DND-41 (cell line): ENCODE data around the gene ARMC9.

Experiments used
- ATAC-seq: fragments of 200-7000 bp; cut with Tn5 transposase; 3 replicates; pipeline ENCODE4 v1.9.1; 2021; ENCODE audit warnings: low read depth; ENCODE audit not compliant: insufficient read depth
- DNase-seq: peaks from one replicate; pipeline ENCODE4 v3.0.0-alpha.2; 2020
- H2AFZ ChIP-seq: 2 replicates; pipeline ENCODE4 v1.6.0; 2012; ENCODE audit warnings: low read depth, low read length
- H3K27ac ChIP-seq: 2 replicates; pipeline ENCODE4 v1.5.1; 2012; ENCODE audit warnings: low read length, inconsistent platforms
- H3K27me3 ChIP-seq: fragments of 200-600 bp; sonication (generic); 2 replicates; pipeline ENCODE4 v1.6.0; 2012; ENCODE audit warnings: low read length, mild to moderate bottlenecking, inconsistent platforms; ENCODE audit not compliant: insufficient read depth, poor library complexity
- H3K36me3 ChIP-seq: 2 replicates; pipeline ENCODE4 v1.5.1; 2012; ENCODE audit warnings: low read length, inconsistent platforms; ENCODE audit not compliant: insufficient read depth
- H3K4me1 ChIP-seq: 2 replicates; pipeline ENCODE4 v1.5.1; 2012; ENCODE audit warnings: mild to moderate bottlenecking, low read length; ENCODE audit not compliant: insufficient read depth
- H3K4me2 ChIP-seq: 2 replicates; pipeline ENCODE4 v1.6.0; 2012; ENCODE audit warnings: mild to moderate bottlenecking, moderate library complexity, low read length, inconsistent platforms; ENCODE audit not compliant: insufficient read depth
- H3K4me3 ChIP-seq, 2 experiments: fragments of 200-600 bp in 1 of 2; shearing (Covaris generic) in 1 of 2; 2 replicates each; pipeline ENCODE4 v1.5.1; 2012 to 2016; ENCODE audit warnings: inconsistent platforms in 2 of 2, low read length in 2 of 2, mild to moderate bottlenecking in 2 of 2, low read depth in 1 of 2, moderate library complexity in 1 of 2
- H3K79me2 ChIP-seq: 2 replicates; pipeline ENCODE4 v1.6.0; 2012; ENCODE audit warnings: low read length, inconsistent platforms; ENCODE audit not compliant: insufficient read depth
- H3K9ac ChIP-seq: 2 replicates; pipeline ENCODE4 v1.6.0; 2012; ENCODE audit warnings: low read depth, mild to moderate bottlenecking, inconsistent platforms, low read length, moderate library complexity
- H3K9me3 ChIP-seq: 2 replicates; pipeline ENCODE4 v1.5.1; 2012; ENCODE audit warnings: low read length, moderate library complexity, mild to moderate bottlenecking, inconsistent platforms; ENCODE audit not compliant: insufficient read depth, severe bottlenecking
- H4K20me1 ChIP-seq: 2 replicates; pipeline ENCODE4 v1.6.0; 2012; ENCODE audit warnings: low read length; ENCODE audit not compliant: insufficient read depth
- EZH2 ChIP-seq: IDR thresholded peaks from 3 replicates; pipeline ENCODE4 v1.6.1; 2012; ENCODE audit warnings: borderline replicate concordance, low read depth, mild to moderate bottlenecking, moderate library complexity, low read length, inconsistent platforms; ENCODE audit not compliant: severe bottlenecking
- TF ChIP-seq, protein P1 (sequence below): IDR thresholded peaks from 2 replicates; pipeline ENCODE4 v1.5.1; 2012; ENCODE audit warnings: borderline replicate concordance, low read length, moderate library complexity, mild to moderate bottlenecking; ENCODE audit not compliant: poor library complexity, severe bottlenecking; ENCODE audit errors: extremely low read depth

ARMC9 gene

DNA sequence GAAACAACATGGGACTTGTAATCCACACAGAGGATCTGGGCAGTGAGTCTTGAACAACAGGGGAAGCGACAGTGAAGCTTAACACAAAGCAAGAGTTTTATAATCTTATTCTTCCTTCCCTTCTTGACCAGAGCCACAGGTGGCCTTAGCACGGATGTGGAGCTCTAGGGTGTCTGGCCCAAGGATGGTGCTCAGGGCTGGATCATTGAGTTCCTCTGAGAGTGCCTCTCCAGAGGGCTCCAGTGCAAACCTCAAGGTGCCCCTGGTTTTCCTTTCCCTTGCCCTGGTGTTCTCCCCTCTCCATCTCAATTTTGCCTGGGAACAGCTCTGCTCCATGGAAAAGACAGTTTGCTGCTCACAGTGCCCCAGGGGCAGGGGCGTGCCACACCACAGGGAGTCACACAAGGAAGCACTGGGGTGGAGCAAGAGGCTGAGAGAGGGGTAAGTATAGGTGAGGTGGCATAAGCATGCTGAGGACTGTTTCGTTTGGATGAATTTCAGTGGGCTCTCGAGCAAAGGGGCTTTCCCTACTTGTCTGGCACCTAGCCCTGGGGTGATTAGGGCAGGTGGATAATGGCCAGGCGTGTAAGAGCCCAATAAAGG is 108.5 kb downstream of the ARMC9 start:
- no peak overlapping the region for H3K4me3 ChIP-seq
- no peaks in the 10 kb centered on the region for H3K9me3 ChIP-seq
- no peaks in the 10 kb centered on the region for H3K4me1 ChIP-seq
- no peaks in the 10 kb centered on the region for H3K79me2 ChIP-seq
- ATAC-seq (no peak), DNase-seq (no peak)
- no peaks in the 10 kb centered on the region for H4K20me1 ChIP-seq
- H3K36me3 ChIP-seq, result no peaks in the 10 kb centered on the region
- TF ChIP-seq, protein P1, sequence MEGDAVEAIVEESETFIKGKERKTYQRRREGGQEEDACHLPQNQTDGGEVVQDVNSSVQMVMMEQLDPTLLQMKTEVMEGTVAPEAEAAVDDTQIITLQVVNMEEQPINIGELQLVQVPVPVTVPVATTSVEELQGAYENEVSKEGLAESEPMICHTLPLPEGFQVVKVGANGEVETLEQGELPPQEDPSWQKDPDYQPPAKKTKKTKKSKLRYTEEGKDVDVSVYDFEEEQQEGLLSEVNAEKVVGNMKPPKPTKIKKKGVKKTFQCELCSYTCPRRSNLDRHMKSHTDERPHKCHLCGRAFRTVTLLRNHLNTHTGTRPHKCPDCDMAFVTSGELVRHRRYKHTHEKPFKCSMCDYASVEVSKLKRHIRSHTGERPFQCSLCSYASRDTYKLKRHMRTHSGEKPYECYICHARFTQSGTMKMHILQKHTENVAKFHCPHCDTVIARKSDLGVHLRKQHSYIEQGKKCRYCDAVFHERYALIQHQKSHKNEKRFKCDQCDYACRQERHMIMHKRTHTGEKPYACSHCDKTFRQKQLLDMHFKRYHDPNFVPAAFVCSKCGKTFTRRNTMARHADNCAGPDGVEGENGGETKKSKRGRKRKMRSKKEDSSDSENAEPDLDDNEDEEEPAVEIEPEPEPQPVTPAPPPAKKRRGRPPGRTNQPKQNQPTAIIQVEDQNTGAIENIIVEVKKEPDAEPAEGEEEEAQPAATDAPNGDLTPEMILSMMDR, result no peak
- no peak for TF ChIP-seq EZH2
- no peaks in the 10 kb centered on the region for H3K27me3 ChIP-seq
- no peak overlapping the region for H2AFZ ChIP-seq
- H3K4me2 ChIP-seq, result no peak overlapping the region
- no peak overlapping the region for H3K9ac ChIP-seq
- H3K27ac ChIP-seq, result no peak overlapping the region

DNA sequence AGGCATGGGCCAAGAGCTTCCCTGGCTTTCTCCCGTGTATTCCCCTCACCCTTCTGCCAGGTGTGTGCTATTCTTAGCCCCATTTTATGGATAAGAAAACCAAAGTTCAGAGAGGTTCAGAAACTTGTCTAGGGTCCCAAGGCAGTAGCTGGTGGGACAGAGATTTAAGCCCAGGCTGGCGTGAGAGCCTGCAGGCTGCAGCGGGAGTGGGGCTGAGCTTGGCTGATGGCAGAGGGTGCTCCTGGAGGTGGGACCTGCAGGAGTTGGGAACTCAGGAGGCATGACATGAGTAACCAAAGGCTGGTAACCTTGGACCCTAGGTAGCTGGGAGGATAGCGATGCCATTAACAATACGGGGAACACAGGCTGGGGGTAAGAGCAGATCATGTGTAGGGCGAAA is 109.8 kb downstream of the ARMC9 start:
- Histone ChIP-seq H4K20me1 (no peaks in the 10 kb centered on the region), H3K27me3 (no peaks in the 10 kb centered on the region), H3K9ac (no peak overlapping the region), H3K4me1 (no peaks in the 10 kb centered on the region), H3K4me2 (no peak overlapping the region), H3K79me2 (no peaks in the 10 kb centered on the region), H2AFZ (no peak overlapping the region), H3K27ac (no peak overlapping the region), H3K4me3 (no peak overlapping the region), H3K36me3 (no peaks in the 10 kb centered on the region), H3K9me3 (no peaks in the 10 kb centered on the region)
- DNase-seq, result no peak
- no peak for ATAC-seq
- TF ChIP-seq, protein P1, result no peak
- no peak for TF ChIP-seq EZH2

DNA sequence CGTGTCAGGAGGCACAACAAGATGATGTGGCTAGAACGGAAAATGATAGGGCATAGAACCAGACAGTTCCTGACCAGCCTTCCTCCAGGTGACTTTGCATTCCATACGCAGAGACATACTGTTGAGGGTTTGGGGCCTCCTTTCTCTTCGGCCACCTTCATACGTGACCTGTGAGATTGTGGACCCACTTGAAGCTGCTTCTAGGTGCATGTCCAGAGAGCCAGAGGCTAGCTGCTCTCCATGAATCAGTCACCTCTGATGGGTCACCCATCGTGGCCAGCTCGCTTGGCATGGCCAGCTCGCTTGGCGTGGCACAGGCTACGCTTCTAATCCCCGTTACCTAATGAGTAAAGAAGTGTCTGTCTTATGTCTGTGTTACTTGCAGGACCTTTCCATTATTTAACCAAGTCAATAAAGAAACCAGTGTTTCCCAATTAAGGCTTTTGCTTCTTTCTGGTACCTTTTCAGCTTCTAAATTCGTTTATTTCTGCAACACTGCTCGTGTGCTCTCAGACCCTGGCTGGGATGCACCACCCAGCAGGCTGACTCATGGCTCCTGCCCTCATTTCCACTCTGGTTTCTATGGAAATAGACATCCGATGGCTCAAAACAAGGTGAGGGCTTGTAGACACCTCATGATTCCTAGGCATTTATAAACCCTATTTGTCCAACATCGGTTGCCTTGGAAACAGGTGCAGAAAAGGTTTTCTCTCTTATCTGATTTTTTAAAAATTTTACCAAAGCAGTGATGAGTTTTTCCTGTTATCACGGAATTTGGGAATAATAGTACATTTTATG is 110.4 kb downstream of the ARMC9 start:
- no peak overlapping the region for H3K4me2 ChIP-seq
- no peak overlapping the region for H2AFZ ChIP-seq
- no peak overlapping the region for H3K27ac ChIP-seq

More for the DNA sequence above, 110.4 kb downstream of the ARMC9 start:
- no peak for DNase-seq
- H3K9me3 ChIP-seq, result no peaks in the 10 kb centered on the region
- H3K79me2 ChIP-seq, result no peaks in the 10 kb centered on the region
- H3K4me3 ChIP-seq, result no peak overlapping the region
- H3K4me1 ChIP-seq, result no peaks in the 10 kb centered on the region
- no peak overlapping the region for H3K9ac ChIP-seq
- no peaks in the 10 kb centered on the region for H3K36me3 ChIP-seq
- no peak for TF ChIP-seq EZH2
- TF ChIP-seq, protein P1, result no peak
- H3K27me3 ChIP-seq, result no peaks in the 10 kb centered on the region
- ATAC-seq, result no peak
- no peaks in the 10 kb centered on the region for H4K20me1 ChIP-seq
